Aorta (tissue), 4 donors: ENCODE results near the gene NANOGP8. TPM values are rescaled to one million over a fixed set of nuclear protein-coding genes. Genes with fewer than 3 reads are reported as not detected.

Experiments used
- polyA plus RNA-seq, 2 donors: library from polyadenylated mRNA; stranded (reverse); fragments of 200-250 nt; gene quantifications; one replicate each; pipeline ENCODE4 v1.2.3, GENCODE V29; 2013
- total RNA-seq, 2 donors: library from RNA; stranded (reverse); fragmentation: NEBNext Ultra II Directional; extraction: Animal tissue kit (Norgen Biotek cat#: 25700); gene quantifications; one replicate each; pipeline ENCODE4 v1.2.1, GENCODE V29; 2021
- donor health status: healthy with polysubstance abuse.
- donor health status: Bipolar disorder and iron deficiency.
- donor health status: DM: no; HTN: no; CAD: no.
- donor health status: DM: yes; HTN: yes; CAD: no.

Gene NANOGP8
- total and polyA plus RNA-seq, 4 donors = 1.2 to 1.5 TPM; not detected in 2

Other genes with a start within 250 kb of the NANOGP8 start
- 10 to 100 TPM; 27.2 to 28.9 TPM for gene AQR, start 115.6 kb downstream of the NANOGP8 start, total RNA-seq
- gene AQR, start 115.6 kb downstream of the NANOGP8 start, polyA plus RNA-seq = 10 to 100 TPM in 1 of 2 donors, 1 to 10 TPM in 1; 3.8 to 12.5 TPM
- gene ZNF770, start 97.0 kb downstream of the NANOGP8 start, total RNA-seq = 10 to 100 TPM; 25.5 to 25.8 TPM
- gene ZNF770, start 97.0 kb downstream of the NANOGP8 start, polyA plus RNA-seq = 1 to 10 TPM; 7.4 to 8.3 TPM